SK-N-SH treated with all-trans-retinoic acid at 6 μM for 48 hours (cell line): ENCODE measurements around the gene METTL26.

Experiments used
- ATAC-seq: fragments of 200-7000 bp; cut with Tn5 transposase; 3 replicates; pipeline ENCODE4 v1.9.1; 2020; ENCODE audit warnings: mild to moderate bottlenecking, moderate library complexity
- ARNTL ChIP-seq: fragments of 450-650 bp; formaldehyde crosslinking; IDR thresholded peaks from 2 replicates; pipeline ENCODE4 v1.5.0; 2020; ENCODE audit warnings: low read depth, mild to moderate bottlenecking, moderate library complexity, borderline replicate concordance
- CSDC2 ChIP-seq: fragments of 250-450 bp; sonication (Bioruptor Pico); IDR thresholded peaks from 2 replicates; pipeline ENCODE4 v1.5.0; 2020; ENCODE audit warnings: mild to moderate bottlenecking, moderate library complexity
- ESRRG ChIP-seq: fragments of 250-450 bp; sonication (Bioruptor Pico); IDR thresholded peaks from 2 replicates; pipeline ENCODE4 v1.6.1; 2021; ENCODE audit warnings: mild to moderate bottlenecking
- GLIS3 ChIP-seq: fragments of 250-450 bp; sonication (Bioruptor Pico); IDR thresholded peaks from 2 replicates; pipeline ENCODE4 v1.5.0; 2020; ENCODE audit warnings: mild to moderate bottlenecking, moderate library complexity
- OSR1 ChIP-seq: fragments of 250-450 bp; sonication (Bioruptor Pico); IDR thresholded peaks from 2 replicates; pipeline ENCODE4 v1.8.0; 2022; ENCODE audit warnings: moderate library complexity, mild to moderate bottlenecking, inconsistent platforms
- PATZ1 ChIP-seq: fragments of 250-450 bp; sonication (Bioruptor Pico); IDR thresholded peaks from 2 replicates; pipeline ENCODE4 v1.8.0; 2020; ENCODE audit warnings: mild to moderate bottlenecking, moderate library complexity, borderline replicate concordance
- PPARA ChIP-seq: fragments of 250-450 bp; sonication (Bioruptor Pico); IDR thresholded peaks from 2 replicates; pipeline ENCODE4 v1.5.0; 2020; ENCODE audit warnings: mild to moderate bottlenecking, borderline replicate concordance
- RARB ChIP-seq: fragments of 250-450 bp; sonication (Bioruptor Pico); IDR thresholded peaks from 2 replicates; pipeline ENCODE4 v1.8.0; 2021; ENCODE audit warnings: mild to moderate bottlenecking, moderate library complexity
- SNAI2 ChIP-seq: fragments of 250-450 bp; sonication (Bioruptor Pico); IDR thresholded peaks from 2 replicates; pipeline ENCODE4 v1.5.0; 2020; ENCODE audit warnings: mild to moderate bottlenecking, moderate library complexity
- TCF4 ChIP-seq: fragments of 250-450 bp; sonication (Bioruptor Pico); IDR thresholded peaks from 2 replicates; pipeline ENCODE4 v1.8.0; 2021; ENCODE audit warnings: mild to moderate bottlenecking, moderate library complexity, borderline replicate concordance
- TOX ChIP-seq: fragments of 250-450 bp; sonication (Bioruptor Pico); IDR thresholded peaks from 2 replicates; pipeline ENCODE4 v1.8.0; 2021; ENCODE audit warnings: mild to moderate bottlenecking, moderate library complexity, borderline replicate concordance
- ZC3H10 ChIP-seq: fragments of 250-450 bp; sonication (Bioruptor Pico); IDR thresholded peaks from 2 replicates; pipeline ENCODE4 v1.5.1; 2021; ENCODE audit warnings: mild to moderate bottlenecking, moderate library complexity
- ZFP3 ChIP-seq: fragments of 250-450 bp; sonication (Bioruptor Pico); IDR thresholded peaks from 2 replicates; pipeline ENCODE4 v1.5.0; 2020; ENCODE audit warnings: mild to moderate bottlenecking, moderate library complexity
- ZFP30 ChIP-seq: fragments of 450-650 bp; formaldehyde crosslinking; IDR thresholded peaks from 2 replicates; pipeline ENCODE4 v1.5.0; 2022; ENCODE audit warnings: mild to moderate bottlenecking, moderate library complexity
- ZNF565 ChIP-seq: fragments of 450-650 bp; formaldehyde crosslinking; conservative IDR thresholded peaks from 2 replicates; pipeline ENCODE4 v1.5.0; 2020; ENCODE audit warnings: low read depth, mild to moderate bottlenecking, moderate library complexity
- TF ChIP-seq, protein P1 (sequence below): fragments of 250-450 bp; sonication (Bioruptor Pico); IDR thresholded peaks from 2 replicates; pipeline ENCODE4 v1.8.0; 2021; ENCODE audit warnings: low read depth, mild to moderate bottlenecking, moderate library complexity, borderline replicate concordance
- TF ChIP-seq, protein P2 (sequence below): fragments of 250-450 bp; sonication (Bioruptor Pico); IDR thresholded peaks from 2 replicates; pipeline ENCODE4 v1.5.1; 2020; ENCODE audit warnings: low read depth, mild to moderate bottlenecking, moderate library complexity
- TF ChIP-seq, protein P3 (sequence below): fragments of 250-450 bp; sonication (Bioruptor Pico); IDR thresholded peaks from 2 replicates; pipeline ENCODE4 v1.5.1; 2021; ENCODE audit warnings: mild to moderate bottlenecking, moderate library complexity
- TF ChIP-seq, protein P4 (sequence below): fragments of 250-450 bp; sonication (Bioruptor Pico); IDR thresholded peaks from 2 replicates; pipeline ENCODE4 v1.5.0; 2020; ENCODE audit warnings: mild to moderate bottlenecking, moderate library complexity

The METTL26 gene

GRCh38 chr16:636206-637080, at the start of gene METTL26:
Gene METTL26, minus strand, starts transcription at chr16:636305. Its CDS starts 15 bp downstream, at chr16:636290.
- ATAC-seq = peak; percentile 88
- 0 out of 2 replicates have a peak, but pooled peaks have one; percentile 26 for TF ChIP-seq RARB
- TF ChIP-seq GLIS3 (CRISPR knock-in tag) = no peak
- TF ChIP-seq, protein P1, sequence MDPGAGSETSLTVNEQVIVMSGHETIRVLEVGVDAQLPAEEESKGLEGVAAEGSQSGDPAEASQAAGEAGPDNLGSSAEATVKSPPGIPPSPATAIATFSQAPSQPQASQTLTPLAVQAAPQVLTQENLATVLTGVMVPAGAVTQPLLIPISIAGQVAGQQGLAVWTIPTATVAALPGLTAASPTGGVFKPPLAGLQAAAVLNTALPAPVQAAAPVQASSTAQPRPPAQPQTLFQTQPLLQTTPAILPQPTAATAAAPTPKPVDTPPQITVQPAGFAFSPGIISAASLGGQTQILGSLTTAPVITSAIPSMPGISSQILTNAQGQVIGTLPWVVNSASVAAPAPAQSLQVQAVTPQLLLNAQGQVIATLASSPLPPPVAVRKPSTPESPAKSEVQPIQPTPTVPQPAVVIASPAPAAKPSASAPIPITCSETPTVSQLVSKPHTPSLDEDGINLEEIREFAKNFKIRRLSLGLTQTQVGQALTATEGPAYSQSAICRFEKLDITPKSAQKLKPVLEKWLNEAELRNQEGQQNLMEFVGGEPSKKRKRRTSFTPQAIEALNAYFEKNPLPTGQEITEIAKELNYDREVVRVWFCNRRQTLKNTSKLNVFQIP (CRISPR knock-in tag) = no peak
- TF ChIP-seq ZFP3 (CRISPR knock-in tag) = no peak
- no peak for TF ChIP-seq ARNTL

GRCh38 chr16:684961-685696, 49.0 kb upstream of the METTL26 start:
- no peak for TF ChIP-seq ESRRG (CRISPR knock-in tag)
- ATAC-seq = no peak

DNA sequence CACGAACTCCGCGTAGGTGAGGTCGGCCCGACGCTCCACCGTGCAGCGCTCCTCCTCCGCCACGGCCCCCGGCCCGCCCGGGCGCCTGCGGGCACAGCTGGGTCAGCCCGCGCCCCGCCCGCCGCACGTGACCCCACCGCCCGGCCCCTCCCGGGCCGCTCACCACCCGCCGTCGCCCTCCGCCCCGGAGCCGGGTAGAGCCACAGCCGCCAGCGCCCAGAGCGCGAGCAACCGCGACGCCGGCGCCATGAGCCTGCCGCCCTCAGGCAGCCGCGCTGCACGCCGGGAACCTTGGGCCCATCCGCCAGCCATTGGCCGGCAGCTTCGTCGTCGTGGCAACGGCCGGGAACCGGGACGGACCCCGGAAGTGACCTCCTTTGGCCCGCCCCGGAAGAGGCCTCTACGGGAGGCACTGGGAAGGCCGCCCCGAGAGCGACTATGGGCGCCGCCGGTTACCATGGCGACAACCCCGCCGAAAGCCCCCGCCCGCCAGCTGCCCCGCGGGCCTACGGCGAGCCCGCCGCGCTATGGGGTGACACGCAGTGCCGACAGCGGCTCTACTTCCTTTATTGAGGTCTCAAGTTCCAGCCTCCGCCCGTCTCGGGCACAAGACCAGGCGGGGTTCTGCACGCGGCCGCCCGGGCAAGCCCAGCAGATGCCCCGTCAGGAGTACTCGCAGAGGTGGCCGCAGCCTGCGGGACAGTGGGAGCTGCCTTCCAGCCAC, 48.1 kb upstream of the METTL26 start, which contains the start of gene JMJD8:
Gene JMJD8, minus strand, starts transcription at position 264 of the 724 bp plus-strand sequence. Its CDS starts 15 bp downstream, at position 249.
- TF ChIP-seq CSDC2 (CRISPR knock-in tag) = no peak
- 0 out of 2 replicates have a peak, but pooled peaks have one; percentile 41 for TF ChIP-seq ZC3H10 (CRISPR knock-in tag)
- TF ChIP-seq OSR1 (CRISPR knock-in tag) = no peak
- TF ChIP-seq, protein P2, sequence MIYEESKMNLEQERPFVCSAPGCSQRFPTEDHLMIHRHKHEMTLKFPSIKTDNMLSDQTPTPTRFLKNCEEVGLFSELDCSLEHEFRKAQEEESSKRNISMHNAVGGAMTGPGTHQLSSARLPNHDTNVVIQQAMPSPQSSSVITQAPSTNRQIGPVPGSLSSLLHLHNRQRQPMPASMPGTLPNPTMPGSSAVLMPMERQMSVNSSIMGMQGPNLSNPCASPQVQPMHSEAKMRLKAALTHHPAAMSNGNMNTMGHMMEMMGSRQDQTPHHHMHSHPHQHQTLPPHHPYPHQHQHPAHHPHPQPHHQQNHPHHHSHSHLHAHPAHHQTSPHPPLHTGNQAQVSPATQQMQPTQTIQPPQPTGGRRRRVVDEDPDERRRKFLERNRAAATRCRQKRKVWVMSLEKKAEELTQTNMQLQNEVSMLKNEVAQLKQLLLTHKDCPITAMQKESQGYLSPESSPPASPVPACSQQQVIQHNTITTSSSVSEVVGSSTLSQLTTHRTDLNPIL (CRISPR knock-in tag) = no peak
- peak; percentile 68 for ATAC-seq

- ATAC-seq = no peak
- TF ChIP-seq TCF4 (CRISPR knock-in tag) (no peak), ZFP30 (no peak), PPARA (CRISPR knock-in tag) (no peak), PATZ1 (CRISPR knock-in tag) (no peak), ARNTL (no peak), ZNF565 (no peak), SNAI2 (CRISPR knock-in tag) (no peak), GLIS3 (CRISPR knock-in tag) (no peak), RARB (no peak; the same call in 1 of the 2 replicates), ESRRG (CRISPR knock-in tag) (no peak), TOX (no peak)
- TF ChIP-seq, protein P3, sequence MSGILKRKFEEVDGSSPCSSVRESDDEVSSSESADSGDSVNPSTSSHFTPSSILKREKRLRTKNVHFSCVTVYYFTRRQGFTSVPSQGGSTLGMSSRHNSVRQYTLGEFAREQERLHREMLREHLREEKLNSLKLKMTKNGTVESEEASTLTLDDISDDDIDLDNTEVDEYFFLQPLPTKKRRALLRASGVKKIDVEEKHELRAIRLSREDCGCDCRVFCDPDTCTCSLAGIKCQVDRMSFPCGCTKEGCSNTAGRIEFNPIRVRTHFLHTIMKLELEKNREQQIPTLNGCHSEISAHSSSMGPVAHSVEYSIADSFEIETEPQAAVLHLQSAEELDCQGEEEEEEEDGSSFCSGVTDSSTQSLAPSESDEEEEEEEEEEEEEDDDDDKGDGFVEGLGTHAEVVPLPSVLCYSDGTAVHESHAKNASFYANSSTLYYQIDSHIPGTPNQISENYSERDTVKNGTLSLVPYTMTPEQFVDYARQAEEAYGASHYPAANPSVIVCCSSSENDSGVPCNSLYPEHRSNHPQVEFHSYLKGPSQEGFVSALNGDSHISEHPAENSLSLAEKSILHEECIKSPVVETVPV (CRISPR knock-in tag) = no peak
- TF ChIP-seq, protein P4, sequence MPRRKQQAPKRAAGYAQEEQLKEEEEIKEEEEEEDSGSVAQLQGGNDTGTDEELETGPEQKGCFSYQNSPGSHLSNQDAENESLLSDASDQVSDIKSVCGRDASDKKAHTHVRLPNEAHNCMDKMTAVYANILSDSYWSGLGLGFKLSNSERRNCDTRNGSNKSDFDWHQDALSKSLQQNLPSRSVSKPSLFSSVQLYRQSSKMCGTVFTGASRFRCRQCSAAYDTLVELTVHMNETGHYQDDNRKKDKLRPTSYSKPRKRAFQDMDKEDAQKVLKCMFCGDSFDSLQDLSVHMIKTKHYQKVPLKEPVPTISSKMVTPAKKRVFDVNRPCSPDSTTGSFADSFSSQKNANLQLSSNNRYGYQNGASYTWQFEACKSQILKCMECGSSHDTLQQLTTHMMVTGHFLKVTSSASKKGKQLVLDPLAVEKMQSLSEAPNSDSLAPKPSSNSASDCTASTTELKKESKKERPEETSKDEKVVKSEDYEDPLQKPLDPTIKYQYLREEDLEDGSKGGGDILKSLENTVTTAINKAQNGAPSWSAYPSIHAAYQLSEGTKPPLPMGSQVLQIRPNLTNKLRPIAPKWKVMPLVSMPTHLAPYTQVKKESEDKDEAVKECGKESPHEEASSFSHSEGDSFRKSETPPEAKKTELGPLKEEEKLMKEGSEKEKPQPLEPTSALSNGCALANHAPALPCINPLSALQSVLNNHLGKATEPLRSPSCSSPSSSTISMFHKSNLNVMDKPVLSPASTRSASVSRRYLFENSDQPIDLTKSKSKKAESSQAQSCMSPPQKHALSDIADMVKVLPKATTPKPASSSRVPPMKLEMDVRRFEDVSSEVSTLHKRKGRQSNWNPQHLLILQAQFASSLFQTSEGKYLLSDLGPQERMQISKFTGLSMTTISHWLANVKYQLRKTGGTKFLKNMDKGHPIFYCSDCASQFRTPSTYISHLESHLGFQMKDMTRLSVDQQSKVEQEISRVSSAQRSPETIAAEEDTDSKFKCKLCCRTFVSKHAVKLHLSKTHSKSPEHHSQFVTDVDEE = no peak
- TF ChIP-seq, protein P2 (CRISPR knock-in tag) = no peak
- TF ChIP-seq, all 23 proteins: peak for 0
These were observed 47.4 kb upstream of the METTL26 start for GRCh38 chr16:683396-684070.
